Panc1 (cell line): ENCODE measurements around the gene PAIP1. TPM values are rescaled to one million over a fixed set of nuclear protein-coding genes. Genes with fewer than 3 reads are reported as not detected.
A peak's percentile ranks its signal among the peaks of the same experiment; 100 is the strongest.

Experiments
- ATAC-seq: fragments of 200-7000 bp; cut with Tn5 transposase; 2 replicates; pipeline ENCODE4 v1.9.1; 2020; ENCODE audit warnings: mild to moderate bottlenecking, moderate library complexity
- BruUV-seq: library from RNA; stranded (reverse); fragments of 400-500 nt; replicated peaks from 2 replicates; lab custom pipeline; 2021; lab: Mats Ljungman, UMichigan
- CTCF ChIA-PET: fragments of 300-600 bp; sonication (Branson Sonifier 250); formaldehyde crosslinking; loops from one replicate; lab custom pipeline; 2022; ENCODE audit warnings: antibody characterized with exemption; lab: Charles Lee
- POLR2A ChIA-PET: fragments of 300-600 bp; sonication (Branson Sonifier 250); formaldehyde crosslinking; loops from one replicate; lab custom pipeline; 2022; ENCODE audit warnings: antibody characterized with exemption; lab: Charles Lee
- DNase-seq: peaks from one replicate; pipeline ENCODE4 v3.0.0-alpha.2; 2010; ENCODE audit warnings: low read depth, low spot score
- H3K27ac ChIP-seq: 2 replicates; pipeline ENCODE4 v1.5.1; 2011; ENCODE audit warnings: mild to moderate bottlenecking, low read length, inconsistent platforms
- H3K27me3 ChIP-seq: fragments of 200-500 bp; sonication (Bioruptor generic); 2 replicates; pipeline ENCODE4 v1.6.0; 2014; ENCODE audit warnings: low read length, inconsistent platforms; ENCODE audit not compliant: control insufficient read depth, insufficient read depth
- H3K36me3 ChIP-seq: fragments of 200-500 bp; sonication (Bioruptor generic); 2 replicates; pipeline ENCODE4 v1.5.1; 2014; ENCODE audit warnings: inconsistent platforms, mild to moderate bottlenecking, low read length, moderate library complexity; ENCODE audit not compliant: control insufficient read depth, insufficient read depth
- H3K4me1 ChIP-seq: 2 replicates; pipeline ENCODE4 v1.5.1; 2011; ENCODE audit warnings: inconsistent platforms, mild to moderate bottlenecking, low read length, moderate library complexity; ENCODE audit not compliant: control insufficient read depth, insufficient read depth
- H3K4me3 ChIP-seq, 2 experiments: 2 replicates each; pipeline ENCODE4 v1.5.1; 2011 to 2012; ENCODE audit warnings: low read depth in 2 of 2, low read length in 2 of 2, mild to moderate bottlenecking in 2 of 2, inconsistent platforms in 1 of 2, moderate library complexity in 1 of 2
- H3K9me3 ChIP-seq: fragments of 200-500 bp; sonication (Bioruptor generic); 2 replicates; pipeline ENCODE4 v1.5.1; 2014; ENCODE audit warnings: low read depth, mild to moderate bottlenecking, inconsistent platforms, low read length, moderate library complexity; ENCODE audit not compliant: control insufficient read depth, insufficient read depth
- CTCF ChIP-seq: fragments of 450-650 bp; IDR thresholded peaks from 2 replicates; pipeline ENCODE4 v1.5.1; 2017; ENCODE audit warnings: mild to moderate bottlenecking
- POLR2AphosphoS5 ChIP-seq: IDR thresholded peaks from 2 replicates; pipeline ENCODE4 v1.6.1; 2012; ENCODE audit warnings: mild to moderate bottlenecking, low read depth, low read length, moderate library complexity
- REST ChIP-seq, 2 experiments: IDR thresholded peaks; 2 replicates each; pipeline ENCODE4 v1.6.1; 2011 to 2012; ENCODE audit warnings: low read depth in 2 of 2, control low read depth in 1 of 2, low read length in 1 of 2, mild to moderate bottlenecking in 1 of 2, moderate library complexity in 1 of 2; ENCODE audit not compliant: insufficient read depth in 1 of 2
- SIN3A ChIP-seq: IDR thresholded peaks from 2 replicates; pipeline ENCODE4 v1.6.1; 2012; ENCODE audit warnings: low read depth, mild to moderate bottlenecking, low read length, moderate library complexity, borderline replicate concordance; ENCODE audit not compliant: insufficient read depth
- TCF7L2 ChIP-seq: IDR thresholded peaks from 2 replicates; pipeline ENCODE4 v1.6.1; 2011; ENCODE audit warnings: mild to moderate bottlenecking, low read depth, low read length, inconsistent platforms
- in situ Hi-C: cut with HindIII; loops from 2 replicates; pipeline ENCODE4 v1.10.0; 2016; ENCODE audit warnings: low sequenced_read_pairs, low pct_unique_long_range_greater_than_20kb
- intact Hi-C: fragments of 100-400 bp; cut with micrococcal nuclease; formaldehyde crosslinking; loops from one replicate; pipeline ENCODE4 v1.10.0; 2022; ENCODE audit not compliant: unreplicated experiment
- total RNA-seq: library from RNA; stranded (reverse); gene quantifications from one replicate; pipeline ENCODE4 v1.2.1, GENCODE V29; 2021; ENCODE audit not compliant: unreplicated experiment

Gene PAIP1
- total RNA-seq, 1 experiment from 2014 or later = 127 TPM

- in situ Hi-C loops (no loop called here), intact Hi-C loops (no loop called here)
- no peak for ATAC-seq
- CTCF ChIA-PET = interaction anchor here (0.6 kb wide), 1 partner anchor 512 kb away, joined by 5 read pairs; no protein-coding TSS in a partner anchor
- no peak for DNase-seq
- Histone ChIP-seq H3K36me3 (no peaks in the 10 kb centered on the region), H3K27ac (peak overlapping the region; percentile 36; the same call in 1 of the 2 replicates), H3K4me3 (no peak overlapping the region), H3K4me1 (peaks cover 15% of the 10 kb centered on the region), H3K27me3 (no peaks in the 10 kb centered on the region), H3K9me3 (no peaks in the 10 kb centered on the region)
- no TSS peak for BruUV-seq
- POLR2A ChIA-PET = no interaction called here
- no peak for TF ChIP-seq SIN3A
- TF ChIP-seq REST (IDR thresholded peaks at IDR 0.05; ENCODE audit: insufficient read depth in 1 of 2, low read depth in 2 of 2, low read length in 1 of 2) = no peak
- TF ChIP-seq CTCF = no peak
- TF ChIP-seq TCF7L2 = no peak
- TF ChIP-seq POLR2AphosphoS5 = no peak
Observed at GRCh38 chr5:43573058-43573457, 16.2 kb upstream of the PAIP1 start.

- H3K27me3 ChIP-seq = no peaks in the 10 kb centered on the region
- H3K36me3 ChIP-seq = no peaks in the 10 kb centered on the region
- H3K9me3 ChIP-seq = no peaks in the 10 kb centered on the region
- intact Hi-C loops (no loop called here), in situ Hi-C loops (no loop called here)
- ChIA-PET POLR2A (no interaction called here), CTCF (interaction anchor here (0.6 kb wide), 1 partner anchor 513 kb away, joined by 5 read pairs; no protein-coding TSS in a partner anchor)
- no peak for TF ChIP-seq SIN3A
- TF ChIP-seq TCF7L2 = peak; percentile 96
- no peak for TF ChIP-seq POLR2AphosphoS5
- no peak for TF ChIP-seq REST (IDR thresholded peaks at IDR 0.05; ENCODE audit: insufficient read depth in 1 of 2, low read depth in 2 of 2, low read length in 1 of 2)
- TF ChIP-seq CTCF = no peak
- ATAC-seq (peak; percentile 53; the same call in 1 of the 2 replicates), DNase-seq (no peak)
- H3K27ac ChIP-seq = no peak overlapping the region; the same call in 1 of the 2 replicates
- peaks cover 15% of the 10 kb centered on the region for H3K4me1 ChIP-seq
- H3K4me3 ChIP-seq = no peak overlapping the region
- no TSS peak for BruUV-seq
Observed at GRCh38 chr5:43572357-43572756, 15.5 kb upstream of the PAIP1 start.
